GM12864 (cell line): ENCODE data around the gene CHST13.

Experiments
- DNase-seq: peaks from one replicate; pipeline ENCODE4 v3.0.0-alpha.2; 2011; ENCODE audit warnings: low read depth
- H3K4me3 ChIP-seq: 2 replicates; pipeline ENCODE4 v1.5.1; 2011; ENCODE audit warnings: mild to moderate bottlenecking, low read depth, low read length, control low read depth
- TF ChIP-seq, protein P1 (sequence below): IDR thresholded peaks from 2 replicates; pipeline ENCODE4 v1.5.1; 2011; ENCODE audit warnings: low read depth, mild to moderate bottlenecking, moderate library complexity, low read length, control low read depth, inconsistent platforms; ENCODE audit errors: missing control alignments

Gene CHST13

DNA sequence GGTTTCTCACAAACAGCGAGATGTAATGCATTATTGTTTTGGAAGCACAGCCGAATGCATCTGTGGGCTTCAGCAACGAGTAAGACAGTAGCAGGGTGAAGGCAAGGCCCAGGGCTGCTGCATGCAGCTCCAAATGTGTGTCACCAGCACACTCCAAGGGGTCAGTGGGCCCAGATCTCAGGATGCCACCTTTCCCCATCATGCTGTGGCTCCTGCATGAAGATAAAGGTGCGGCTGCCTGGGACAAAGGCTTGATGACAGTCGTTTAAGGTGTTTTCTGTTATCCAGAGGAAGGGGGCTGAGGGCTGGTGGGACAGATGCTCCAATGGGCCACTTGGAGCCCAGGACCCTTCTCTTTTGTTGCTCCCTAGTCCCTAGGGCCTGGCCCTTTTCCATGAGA lies 21.6 kb downstream of the CHST13 start:
- no peak overlapping the region for H3K4me3 ChIP-seq
- TF ChIP-seq, protein P1, sequence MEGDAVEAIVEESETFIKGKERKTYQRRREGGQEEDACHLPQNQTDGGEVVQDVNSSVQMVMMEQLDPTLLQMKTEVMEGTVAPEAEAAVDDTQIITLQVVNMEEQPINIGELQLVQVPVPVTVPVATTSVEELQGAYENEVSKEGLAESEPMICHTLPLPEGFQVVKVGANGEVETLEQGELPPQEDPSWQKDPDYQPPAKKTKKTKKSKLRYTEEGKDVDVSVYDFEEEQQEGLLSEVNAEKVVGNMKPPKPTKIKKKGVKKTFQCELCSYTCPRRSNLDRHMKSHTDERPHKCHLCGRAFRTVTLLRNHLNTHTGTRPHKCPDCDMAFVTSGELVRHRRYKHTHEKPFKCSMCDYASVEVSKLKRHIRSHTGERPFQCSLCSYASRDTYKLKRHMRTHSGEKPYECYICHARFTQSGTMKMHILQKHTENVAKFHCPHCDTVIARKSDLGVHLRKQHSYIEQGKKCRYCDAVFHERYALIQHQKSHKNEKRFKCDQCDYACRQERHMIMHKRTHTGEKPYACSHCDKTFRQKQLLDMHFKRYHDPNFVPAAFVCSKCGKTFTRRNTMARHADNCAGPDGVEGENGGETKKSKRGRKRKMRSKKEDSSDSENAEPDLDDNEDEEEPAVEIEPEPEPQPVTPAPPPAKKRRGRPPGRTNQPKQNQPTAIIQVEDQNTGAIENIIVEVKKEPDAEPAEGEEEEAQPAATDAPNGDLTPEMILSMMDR, result no peak
- no peak for DNase-seq

DNA sequence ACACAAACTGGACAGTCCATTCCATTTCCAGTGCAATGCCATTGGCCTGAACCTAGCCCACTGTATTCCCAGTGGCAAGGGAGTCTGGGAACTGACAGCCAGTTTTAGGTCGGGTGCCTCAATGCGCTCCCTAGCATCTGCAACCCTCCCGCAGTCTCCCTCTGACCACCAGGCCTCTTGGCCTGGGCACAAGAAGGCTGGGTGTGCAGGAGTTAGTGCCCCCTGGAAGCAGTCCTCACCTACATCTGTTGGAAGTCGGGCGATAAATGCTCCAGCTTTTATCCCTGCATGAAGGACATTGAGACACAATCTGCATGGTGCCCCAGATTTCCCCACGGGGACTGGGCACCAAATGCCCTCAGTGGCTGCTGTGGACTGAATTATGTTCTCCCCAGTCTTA lies 22.1 kb downstream of the CHST13 start:
- no peak for DNase-seq
- TF ChIP-seq, protein P1, result no peak
- no peak overlapping the region for H3K4me3 ChIP-seq

DNA sequence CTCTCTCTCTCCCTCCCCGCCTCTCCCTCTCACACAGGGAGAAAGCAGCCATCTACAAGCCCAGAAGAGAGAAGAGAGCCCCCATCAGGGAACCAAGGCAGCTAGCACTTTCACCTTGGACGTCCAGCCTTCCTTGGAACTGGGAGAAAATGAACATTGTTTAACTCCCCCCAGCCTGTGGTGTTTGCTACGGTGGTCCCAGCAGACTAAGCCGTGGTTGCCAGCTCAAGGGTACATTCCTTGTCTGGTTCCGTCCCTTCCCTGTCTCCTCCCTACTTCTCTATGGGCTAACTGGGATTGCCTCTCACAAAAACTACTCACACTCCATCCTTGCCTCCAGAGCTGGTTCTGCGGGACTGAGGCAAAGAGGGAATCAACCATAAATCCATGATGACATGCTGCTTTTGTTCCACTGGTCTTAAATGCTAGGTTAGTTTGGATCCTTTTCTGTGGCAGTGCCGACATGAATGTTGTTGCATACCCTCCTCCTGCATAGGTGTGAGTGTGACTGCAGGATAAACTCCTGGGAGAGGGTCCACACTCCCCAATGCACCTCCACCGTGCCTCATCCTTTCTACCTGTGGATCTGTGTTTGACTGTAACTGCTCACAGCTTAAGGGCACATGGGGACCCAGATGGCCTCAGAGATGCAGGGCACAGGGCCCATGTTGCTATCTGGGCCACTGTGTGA lies 22.7 kb downstream of the CHST13 start:
- no peak overlapping the region for H3K4me3 ChIP-seq
- TF ChIP-seq, protein P1, result no peak
- DNase-seq, result no peak

DNA sequence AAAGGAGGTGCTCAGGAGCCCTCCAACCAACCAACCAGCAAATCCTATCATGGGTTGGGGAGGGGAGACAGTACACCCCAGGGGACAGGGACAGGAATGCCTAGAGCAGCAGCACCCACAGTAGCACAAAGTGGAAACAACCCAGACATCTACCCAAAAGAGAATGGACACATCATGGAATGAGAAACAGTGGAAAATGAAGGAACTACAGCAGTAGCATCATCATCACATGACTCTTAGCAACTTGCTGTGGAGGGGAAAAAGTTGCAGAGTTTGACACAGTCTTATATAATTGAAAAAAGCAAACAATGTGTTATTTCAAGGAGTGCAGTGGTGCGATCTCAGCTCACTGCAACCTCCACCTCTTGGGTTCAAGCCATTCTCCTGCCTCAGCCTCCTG lies 23.8 kb downstream of the CHST13 start:
- no peak for DNase-seq
- no peak overlapping the region for H3K4me3 ChIP-seq
- TF ChIP-seq, protein P1, result no peak

DNA sequence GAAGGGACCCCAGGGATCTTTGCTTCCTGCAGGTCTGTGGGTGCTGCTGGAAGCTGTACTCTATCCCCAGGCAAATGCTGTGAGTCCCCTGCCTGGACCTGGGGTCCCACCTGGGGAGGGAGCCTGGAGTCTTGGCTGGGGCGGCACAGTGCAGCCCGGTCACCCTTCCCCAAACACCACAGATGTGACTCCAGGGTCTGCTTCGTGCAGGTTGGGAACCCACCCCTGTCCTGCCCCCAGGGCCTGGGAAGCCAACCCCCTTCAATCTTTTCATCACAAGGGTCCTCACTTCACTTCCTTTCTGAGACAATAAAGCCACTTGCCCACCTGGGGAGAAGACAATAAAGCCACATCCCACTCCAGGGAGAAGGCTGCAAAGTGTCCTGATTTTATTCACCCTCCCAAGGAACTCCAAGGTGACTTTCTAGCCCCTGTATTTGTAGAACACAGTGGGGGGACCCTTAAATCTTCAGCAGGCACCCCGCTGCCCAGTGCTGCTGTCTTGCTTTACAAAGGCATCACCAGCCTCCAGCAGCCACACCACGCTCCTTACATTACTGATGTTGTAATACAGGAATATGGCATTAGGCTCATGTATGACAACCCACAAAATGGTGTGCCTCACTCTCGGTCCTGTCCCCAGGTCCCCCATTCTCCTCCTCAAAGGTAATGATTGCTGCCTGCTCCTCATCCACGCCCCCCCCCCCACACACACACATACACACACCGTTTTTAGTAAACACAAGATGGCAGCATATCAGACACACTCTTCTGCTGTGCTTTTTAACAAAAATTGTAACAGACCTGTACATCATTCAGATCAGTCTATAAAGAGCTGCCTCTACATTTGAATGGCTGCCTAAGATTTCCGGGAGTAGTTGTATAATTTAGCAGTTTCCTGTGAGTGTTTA lies 24.9 kb downstream of the CHST13 start:
- TF ChIP-seq, protein P1, result no peak
- no peak overlapping the region for H3K4me3 ChIP-seq
- DNase-seq, result no peak

DNA sequence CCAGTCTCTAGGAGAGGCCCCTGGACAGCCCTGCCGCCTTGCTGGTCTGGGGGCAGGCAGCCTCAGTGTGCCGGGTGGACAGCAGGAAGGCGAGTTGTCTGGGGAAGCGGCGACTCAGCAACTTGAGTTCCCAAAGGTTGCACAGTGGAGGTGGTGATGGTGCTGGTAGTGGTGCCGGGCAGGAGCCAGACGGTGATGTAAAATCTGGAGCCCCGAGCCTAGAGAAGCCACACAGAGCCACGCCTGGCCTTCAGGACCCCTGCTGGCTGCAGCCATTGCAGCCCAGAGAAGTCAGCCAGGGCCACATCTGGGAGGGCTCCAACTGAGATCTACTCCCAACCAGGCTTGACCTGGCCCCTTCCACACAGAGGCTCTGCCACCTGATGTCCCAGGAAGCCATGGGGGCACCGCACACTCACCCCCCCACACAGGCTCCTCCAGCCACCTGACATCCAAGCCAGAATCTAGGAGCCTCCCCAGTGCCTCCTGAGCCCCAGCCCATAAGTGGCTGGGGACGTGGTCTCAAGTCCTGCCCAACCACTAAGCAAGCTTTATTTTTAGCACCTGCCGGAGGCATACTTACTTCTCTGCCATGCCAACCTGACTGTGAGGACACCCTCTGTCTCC lies 26.0 kb downstream of the CHST13 start:
- DNase-seq, result no peak
- TF ChIP-seq, protein P1, result no peak
- no peak overlapping the region for H3K4me3 ChIP-seq
